NCI-H2107 treated with DMSO at 0.1 percent for 48 hours (cell line): ENCODE measurements around the gene DOCK4.

Source experiments
- DNase-seq: peaks from one replicate; lab custom pipeline; 2025; ENCODE audit not compliant: unreplicated experiment; lab: John Stamatoyannopoulos, UW

Gene DOCK4

GRCh38 chr7:112215787-112216186 lies 9.6 kb upstream of the DOCK4 start:
- no peak for DNase-seq

DNA sequence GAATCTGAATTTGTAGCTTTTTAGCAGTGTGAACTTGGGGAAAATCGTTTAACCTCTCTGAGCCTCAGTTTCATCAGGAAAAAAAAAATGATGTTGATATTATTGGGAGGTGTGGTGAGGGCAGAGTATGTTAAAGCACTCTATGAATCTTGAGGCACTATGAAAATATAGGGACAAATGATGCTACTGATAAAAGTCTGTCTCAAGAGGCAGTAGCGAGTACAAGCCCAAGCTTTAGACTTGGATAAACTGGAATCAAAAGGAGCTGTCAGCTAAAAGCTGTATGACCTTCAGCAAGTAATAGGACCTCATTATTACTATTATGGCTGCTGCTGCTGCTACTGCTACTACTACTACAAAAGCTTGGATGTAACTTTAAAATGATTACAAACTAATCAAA lies 8.7 kb upstream of the DOCK4 start:
- DNase-seq: no peak

- DNase-seq: no peak
Measured at GRCh38 chr7:112214268-112214667, 8.1 kb upstream of the DOCK4 start.

- DNase-seq: no peak
Measured at GRCh38 chr7:112213735-112214134, 7.5 kb upstream of the DOCK4 start.

DNA sequence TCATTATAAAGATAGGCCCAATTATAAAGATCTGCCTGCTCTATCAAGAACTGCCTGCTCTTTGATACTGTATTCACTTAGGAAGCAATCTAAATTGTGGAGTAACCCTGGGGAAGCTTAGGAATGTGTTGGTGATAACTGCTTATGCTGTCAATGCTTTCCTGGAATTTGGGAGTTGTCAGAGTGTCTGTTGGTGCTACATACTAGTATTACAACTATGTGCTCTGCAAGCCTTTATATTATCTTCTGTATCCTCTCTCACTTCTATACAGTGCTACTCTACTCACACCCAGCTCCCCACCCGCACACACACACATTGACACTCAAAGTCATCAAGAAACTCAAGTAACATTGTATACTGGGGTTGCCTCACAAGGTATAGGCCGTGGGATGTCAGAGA lies 6.4 kb upstream of the DOCK4 start:
- DNase-seq: no peak

- DNase-seq: no peak
Measured at GRCh38 chr7:112211348-112211907, 5.2 kb upstream of the DOCK4 start.

- no peak for DNase-seq
Measured at GRCh38 chr7:112207765-112208164, 1.6 kb upstream of the DOCK4 start.

GRCh38 chr7:112206991-112207592 lies 893 bp upstream of the DOCK4 start:
- DNase-seq: no peak

DNA sequence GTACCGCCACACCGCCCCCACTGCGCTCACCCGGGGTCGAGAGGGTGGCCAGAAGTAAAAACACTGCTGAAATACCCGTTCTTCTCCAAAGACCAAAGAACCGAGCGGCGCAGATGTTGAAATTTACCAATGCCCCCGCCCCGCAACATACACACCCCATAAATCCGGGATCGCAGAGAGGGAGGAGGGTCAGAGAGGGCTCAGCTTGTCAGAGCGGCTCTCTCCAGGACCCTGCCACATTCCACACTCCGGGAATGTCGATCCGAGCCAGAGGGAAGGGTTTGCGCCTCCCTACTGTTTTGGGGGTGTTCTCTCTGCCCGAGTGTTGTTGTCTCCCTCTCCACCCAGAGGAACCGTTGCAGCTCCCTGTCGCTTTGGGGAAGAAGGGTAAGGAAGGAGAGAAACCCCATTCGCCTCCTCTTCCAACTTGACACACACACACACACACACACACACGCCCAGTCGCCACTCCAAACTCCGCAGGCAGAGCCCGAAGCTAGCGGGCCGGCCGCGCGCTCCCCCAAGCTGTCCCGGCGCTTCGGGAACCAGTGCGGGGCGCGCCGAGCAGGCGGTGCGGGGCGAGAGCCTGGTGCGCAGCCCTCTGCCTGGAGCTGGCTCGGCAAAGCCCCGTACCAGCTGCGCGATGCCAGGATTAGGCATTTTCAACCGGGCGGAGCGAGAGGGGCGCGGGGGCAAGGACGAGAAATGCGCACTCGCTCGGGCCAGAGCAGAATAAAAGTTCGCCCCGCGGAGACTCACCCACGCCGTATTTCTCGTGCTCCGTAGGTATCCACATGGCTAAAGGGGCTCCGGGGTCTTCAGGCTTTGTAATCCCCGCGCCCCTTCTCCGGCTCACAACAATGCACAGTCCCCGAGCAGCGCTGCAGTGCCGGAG lies 609 bp downstream of the DOCK4 start:
- peak; percentile 27 for DNase-seq

DNA sequence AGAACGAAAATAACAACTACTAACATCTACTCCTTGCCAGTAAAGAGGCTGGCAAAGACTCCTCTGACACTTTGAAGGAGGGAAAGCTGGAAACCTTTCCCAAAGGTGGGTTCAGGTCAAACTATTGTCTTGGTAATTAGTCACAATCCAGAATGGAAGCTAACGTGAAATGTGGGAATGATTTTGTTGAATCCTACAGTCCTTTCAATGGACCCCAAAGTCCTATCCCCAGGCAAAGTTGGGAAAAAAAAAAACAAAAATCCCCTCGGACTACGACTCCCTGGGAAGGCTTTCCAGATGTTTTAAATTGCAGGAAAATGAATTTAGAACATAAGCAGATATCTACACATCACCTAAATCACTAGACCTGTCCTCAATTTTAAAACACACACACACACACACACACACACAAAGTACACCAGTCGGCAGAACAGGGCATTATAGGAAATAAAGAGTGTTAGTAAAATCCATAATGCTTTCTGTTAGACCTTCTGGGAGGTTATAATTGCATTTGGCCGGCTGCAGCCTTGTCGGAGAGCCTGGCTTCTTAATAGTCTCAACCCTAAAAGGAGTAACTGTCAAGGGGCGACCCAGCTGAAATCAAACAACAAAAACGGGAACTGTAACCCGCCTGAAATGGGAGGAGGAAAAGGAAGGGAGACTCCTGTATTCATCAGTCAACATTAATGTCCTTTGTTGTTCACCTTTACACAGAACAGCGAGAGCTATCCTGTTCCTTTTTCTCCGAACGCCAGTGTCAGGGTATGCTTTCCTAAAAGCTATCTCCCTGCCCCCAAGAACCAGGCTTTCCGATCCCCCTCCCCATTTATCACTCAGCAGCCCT lies 1.5 kb downstream of the DOCK4 start:
- peak; percentile 30 for DNase-seq

DNA sequence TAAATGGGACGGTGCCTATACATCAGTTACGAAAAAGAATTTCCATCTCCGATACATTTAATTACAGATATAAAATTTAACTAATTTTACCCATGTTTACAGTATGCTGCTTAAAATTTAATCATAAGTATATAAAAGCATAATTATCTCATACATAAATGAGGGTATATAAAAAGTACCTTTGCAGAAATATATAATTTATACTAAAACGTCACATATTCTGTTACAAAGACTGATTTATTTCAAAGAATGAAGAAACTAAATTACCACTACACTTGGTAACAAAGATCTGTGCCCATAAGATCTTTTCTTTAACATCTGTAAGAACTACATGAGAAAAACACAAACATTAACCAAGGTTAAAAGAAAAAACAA lies 2.8 kb downstream of the DOCK4 start:
- DNase-seq: no peak

GRCh38 chr7:112202816-112203215 lies 3.4 kb downstream of the DOCK4 start:
- DNase-seq: no peak

DNA sequence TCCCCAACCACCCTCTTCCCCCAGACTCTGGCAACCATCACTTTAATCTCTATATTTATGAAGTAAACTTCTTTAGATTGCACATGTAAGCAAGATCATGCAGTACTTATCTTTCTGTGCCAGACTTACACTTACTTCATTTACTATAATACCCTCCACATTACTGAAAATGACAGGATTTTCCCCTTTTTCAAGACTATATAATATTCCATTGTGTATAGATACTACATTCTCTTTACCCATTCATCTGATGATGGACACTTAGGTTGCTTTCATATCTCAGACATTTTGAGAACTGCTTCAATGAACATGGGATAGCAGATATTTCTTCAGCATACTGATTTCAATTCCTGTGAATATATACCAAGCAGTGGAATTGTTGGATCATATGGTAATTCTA lies 4.4 kb downstream of the DOCK4 start:
- DNase-seq: no peak

DNA sequence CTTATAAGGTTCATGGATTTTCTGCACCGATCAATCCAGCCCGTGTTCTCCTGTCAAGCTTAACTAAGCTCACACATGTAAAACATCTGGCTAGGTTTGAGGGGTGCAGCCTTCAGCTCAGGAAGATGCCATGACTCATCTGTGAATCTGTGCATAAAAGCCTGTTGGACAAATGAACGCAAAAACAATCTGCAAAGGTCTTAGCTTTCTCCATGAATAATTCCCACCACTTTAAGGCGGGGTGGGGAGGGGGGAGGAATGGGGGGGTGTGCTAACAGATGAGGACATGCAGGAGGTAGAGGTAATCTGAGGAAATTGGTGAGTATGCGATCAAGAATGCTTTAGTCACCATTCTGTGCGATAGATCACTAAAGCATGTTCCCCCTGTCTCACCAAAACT lies 4.8 kb downstream of the DOCK4 start:
- DNase-seq: no peak

GRCh38 chr7:112199672-112200071 lies 6.5 kb downstream of the DOCK4 start:
- no peak for DNase-seq

- DNase-seq: no peak
Measured at GRCh38 chr7:112199035-112199655, 7.1 kb downstream of the DOCK4 start.

- no peak for DNase-seq
Measured at GRCh38 chr7:112197322-112197721, 8.9 kb downstream of the DOCK4 start.

GRCh38 chr7:112195717-112196116 lies 10.5 kb downstream of the DOCK4 start:
- DNase-seq: no peak

GRCh38 chr7:112193915-112194502 lies 12.2 kb downstream of the DOCK4 start:
- no peak for DNase-seq
